ENCODE results near the gene CDCA8. TPM values are rescaled to one million over a fixed set of nuclear protein-coding genes. Genes with fewer than 3 reads are reported as not detected.

Gene CDCA8
- total and polyA plus RNA-seq, 3 experiments from 2014 or later = 2.4 to 39.6 (median 37.4) TPM

GRCh38 chr1:37705399-37705798 is 13.1 kb downstream of the CDCA8 start:
- H3K36me3 Mint-ChIP-seq = peaks cover 0 to 22% (median 6%) of the 10 kb centered on the region in 3 donors
- Histone ChIP-seq H3K4me3 (ENCODE audit: low read length) (no peak overlapping the region), H3K4me1 (ENCODE audit: insufficient read depth, low read length) (no peaks in the 10 kb centered on the region), H3K36me3 (ENCODE audit: insufficient read depth, low read length) (peaks cover 6% of the 10 kb centered on the region), H3K27me3 (ENCODE audit: insufficient read depth, low read length, poor library complexity, severe bottlenecking) (no peaks in the 10 kb centered on the region), H3K27ac (ENCODE audit: low read depth, low read length) (no peak overlapping the region), H3K9me3 (ENCODE audit: low read length) (no peaks in the 10 kb centered on the region)
- no peak overlapping the region for H3K4me3 Mint-ChIP-seq
- H3K27ac Mint-ChIP-seq = no peak overlapping the region
- POLR2A ChIA-PET = no interaction called here
- H3K9me3 Mint-ChIP-seq = no peaks in the 10 kb centered on the region
- CTCF ChIA-PET = interaction anchor here (1.3 kb wide), 1 partner anchor 11 kb away, joined by 4 read pairs; no protein-coding TSS in a partner anchor
- H3K27me3 Mint-ChIP-seq = no peaks in the 10 kb centered on the region
- DNase-seq = no peak
- no peaks in the 10 kb centered on the region for H3K4me1 Mint-ChIP-seq

- no peaks in the 10 kb centered on the region for H3K27me3 ChIP-seq (ENCODE audit: insufficient read depth, low read length, poor library complexity, severe bottlenecking)
- Mint-ChIP-seq H3K4me3 (no peak overlapping the region), H3K4me1 (no peaks in the 10 kb centered on the region), H3K27ac (no peak overlapping the region), H3K9me3 (no peaks in the 10 kb centered on the region), H3K36me3 (peaks cover 0 to 19% (median 2%) of the 10 kb centered on the region in 3 donors), H3K27me3 (no peaks in the 10 kb centered on the region)
- POLR2A ChIA-PET = no interaction called here
- peaks cover 6% of the 10 kb centered on the region for H3K36me3 ChIP-seq (ENCODE audit: insufficient read depth, low read length)
- no peak overlapping the region for H3K27ac ChIP-seq (ENCODE audit: low read depth, low read length)
- CTCF ChIA-PET = no interaction called here
- no peaks in the 10 kb centered on the region for H3K4me1 ChIP-seq (ENCODE audit: insufficient read depth, low read length)
- no peak overlapping the region for H3K4me3 ChIP-seq (ENCODE audit: low read length)
- H3K9me3 ChIP-seq (ENCODE audit: low read length) = no peaks in the 10 kb centered on the region
- no peak for DNase-seq
Measured at GRCh38 chr1:37708471-37708870, 16.2 kb downstream of the CDCA8 start.

GRCh38 chr1:37714226-37714625 is 21.9 kb downstream of the CDCA8 start:
- Mint-ChIP-seq H3K36me3 (peaks cover 0 to 2% (median 0%) of the 10 kb centered on the region in 3 donors), H3K9me3 (no peaks in the 10 kb centered on the region), H3K4me3 (no peak overlapping the region), H3K27me3 (peaks cover 4 to 7% of the 10 kb centered on the region in 2 donors), H3K4me1 (no peaks in the 10 kb centered on the region), H3K27ac (no peak overlapping the region)
- Histone ChIP-seq H3K4me1 (ENCODE audit: insufficient read depth, low read length) (no peaks in the 10 kb centered on the region), H3K9me3 (ENCODE audit: low read length) (no peaks in the 10 kb centered on the region), H3K27me3 (ENCODE audit: insufficient read depth, low read length, poor library complexity, severe bottlenecking) (no peaks in the 10 kb centered on the region), H3K27ac (ENCODE audit: low read depth, low read length) (no peak overlapping the region), H3K4me3 (ENCODE audit: low read length) (no peak overlapping the region), H3K36me3 (ENCODE audit: insufficient read depth, low read length) (no peaks in the 10 kb centered on the region)
- ChIA-PET CTCF (no interaction called here), POLR2A (no interaction called here)
- no peak for DNase-seq

- no peaks in the 10 kb centered on the region for H3K36me3 Mint-ChIP-seq
- H3K4me1 Mint-ChIP-seq = no peaks in the 10 kb centered on the region
- no peak for DNase-seq
- H3K4me3 Mint-ChIP-seq = no peak overlapping the region
- peaks cover 4 to 11% of the 10 kb centered on the region in 2 donors for H3K27me3 Mint-ChIP-seq
- ChIA-PET POLR2A (no interaction called here), CTCF (no interaction called here)
- H3K4me3 ChIP-seq (ENCODE audit: low read length) = no peak overlapping the region
- H3K4me1 ChIP-seq (ENCODE audit: insufficient read depth, low read length) = no peaks in the 10 kb centered on the region
- no peak overlapping the region for H3K27ac ChIP-seq (ENCODE audit: low read depth, low read length)
- H3K36me3 ChIP-seq (ENCODE audit: insufficient read depth, low read length) = no peaks in the 10 kb centered on the region
- no peak overlapping the region for H3K27ac Mint-ChIP-seq
- no peaks in the 10 kb centered on the region for H3K9me3 ChIP-seq (ENCODE audit: low read length)
- H3K27me3 ChIP-seq (ENCODE audit: insufficient read depth, low read length, poor library complexity, severe bottlenecking) = no peaks in the 10 kb centered on the region
- H3K9me3 Mint-ChIP-seq = no peaks in the 10 kb centered on the region
Measured at GRCh38 chr1:37714689-37715088, 22.4 kb downstream of the CDCA8 start.

GRCh38 chr1:37716321-37716720 is 24.0 kb downstream of the CDCA8 start:
- no peak overlapping the region for H3K4me3 Mint-ChIP-seq

DNA sequence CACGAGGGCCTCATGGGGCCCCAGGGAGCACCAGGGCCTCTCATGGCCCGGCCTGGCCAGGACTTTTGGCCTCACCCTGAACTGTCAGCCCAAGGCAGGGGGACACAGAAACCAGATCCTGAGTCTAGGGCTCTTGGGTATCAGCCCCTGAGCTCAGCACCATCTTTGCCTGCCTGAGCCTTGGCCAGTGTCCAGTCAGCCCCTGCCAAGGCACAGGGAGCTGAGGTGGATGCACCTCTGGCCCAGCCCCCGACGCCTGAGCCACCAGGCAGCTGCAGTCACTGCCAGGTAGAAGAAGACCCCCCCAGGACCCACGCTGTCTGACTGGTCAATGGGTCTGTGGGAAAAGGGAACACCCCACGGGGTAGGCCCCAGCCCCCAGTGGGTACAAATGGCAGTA is 25.3 kb downstream of the CDCA8 start:
- H3K36me3 Mint-ChIP-seq = no peaks in the 10 kb centered on the region
- Histone ChIP-seq H3K27me3 (ENCODE audit: insufficient read depth, low read length, poor library complexity, severe bottlenecking) (no peaks in the 10 kb centered on the region), H3K4me3 (ENCODE audit: low read length) (no peak overlapping the region), H3K9me3 (ENCODE audit: low read length) (no peaks in the 10 kb centered on the region), H3K4me1 (ENCODE audit: insufficient read depth, low read length) (no peaks in the 10 kb centered on the region), H3K36me3 (ENCODE audit: insufficient read depth, low read length) (no peaks in the 10 kb centered on the region), H3K27ac (ENCODE audit: low read depth, low read length) (no peak overlapping the region)
- CTCF ChIA-PET = no interaction called here
- DNase-seq = no peak
- no peaks in the 10 kb centered on the region for H3K9me3 Mint-ChIP-seq
- POLR2A ChIA-PET = no interaction called here
- H3K27me3 Mint-ChIP-seq = peaks cover 4 to 16% of the 10 kb centered on the region in 2 donors
- H3K4me3 Mint-ChIP-seq = no peak overlapping the region
- H3K27ac Mint-ChIP-seq = no peak overlapping the region
- no peaks in the 10 kb centered on the region for H3K4me1 Mint-ChIP-seq

More at GRCh38 chr1:37716321-37716720, 24.0 kb downstream of the CDCA8 start:
- ChIA-PET CTCF (no interaction called here), POLR2A (no interaction called here)
- H3K4me1 ChIP-seq (ENCODE audit: insufficient read depth, low read length) = no peaks in the 10 kb centered on the region
- H3K27ac ChIP-seq (ENCODE audit: low read depth, low read length) = no peak overlapping the region
- no peaks in the 10 kb centered on the region for H3K27me3 ChIP-seq (ENCODE audit: insufficient read depth, low read length, poor library complexity, severe bottlenecking)
- no peak overlapping the region for H3K4me3 ChIP-seq (ENCODE audit: low read length)
- Mint-ChIP-seq H3K4me1 (no peaks in the 10 kb centered on the region), H3K27ac (no peak overlapping the region), H3K36me3 (no peaks in the 10 kb centered on the region), H3K27me3 (peaks cover 4 to 13% of the 10 kb centered on the region in 2 donors), H3K9me3 (no peaks in the 10 kb centered on the region)
- no peaks in the 10 kb centered on the region for H3K9me3 ChIP-seq (ENCODE audit: low read length)
- no peaks in the 10 kb centered on the region for H3K36me3 ChIP-seq (ENCODE audit: insufficient read depth, low read length)
- no peak for DNase-seq

- no peak for DNase-seq
- Histone ChIP-seq H3K9me3 (ENCODE audit: low read length) (no peaks in the 10 kb centered on the region), H3K27me3 (ENCODE audit: insufficient read depth, low read length, poor library complexity, severe bottlenecking) (no peaks in the 10 kb centered on the region), H3K4me3 (ENCODE audit: low read length) (no peak overlapping the region), H3K27ac (ENCODE audit: low read depth, low read length) (no peak overlapping the region), H3K36me3 (ENCODE audit: insufficient read depth, low read length) (no peaks in the 10 kb centered on the region), H3K4me1 (ENCODE audit: insufficient read depth, low read length) (no peaks in the 10 kb centered on the region)
- POLR2A ChIA-PET = no interaction called here
- H3K4me3 Mint-ChIP-seq = no peak overlapping the region
- CTCF ChIA-PET = no interaction called here
- H3K9me3 Mint-ChIP-seq = no peaks in the 10 kb centered on the region
- H3K27ac Mint-ChIP-seq = peak overlapping the region in 1 of 8 donors; percentile 43
- no peaks in the 10 kb centered on the region for H3K36me3 Mint-ChIP-seq
- H3K4me1 Mint-ChIP-seq = no peaks in the 10 kb centered on the region
- H3K27me3 Mint-ChIP-seq = peaks cover 4 to 16% of the 10 kb centered on the region in 2 donors
Measured at GRCh38 chr1:37718181-37718900, 26.0 kb downstream of the CDCA8 start.

GRCh38 chr1:37718901-37719571 is 26.7 kb downstream of the CDCA8 start:
- H3K36me3 ChIP-seq (ENCODE audit: insufficient read depth, low read length) = no peaks in the 10 kb centered on the region
- no peaks in the 10 kb centered on the region for H3K4me1 ChIP-seq (ENCODE audit: insufficient read depth, low read length)
- ChIA-PET POLR2A (no interaction called here), CTCF (no interaction called here)
- Mint-ChIP-seq H3K27me3 (peaks cover 5 to 18% of the 10 kb centered on the region in 2 donors), H3K36me3 (no peaks in the 10 kb centered on the region), H3K9me3 (no peaks in the 10 kb centered on the region), H3K4me3 (no peak overlapping the region), H3K27ac (peak overlapping the region in 1 of 8 donors; percentile 86), H3K4me1 (no peaks in the 10 kb centered on the region)
- no peak overlapping the region for H3K27ac ChIP-seq (ENCODE audit: low read depth, low read length)
- H3K4me3 ChIP-seq (ENCODE audit: low read length) = no peak overlapping the region
- no peak for DNase-seq
- H3K9me3 ChIP-seq (ENCODE audit: low read length) = no peaks in the 10 kb centered on the region
- H3K27me3 ChIP-seq (ENCODE audit: insufficient read depth, low read length, poor library complexity, severe bottlenecking) = no peaks in the 10 kb centered on the region
